ENCODE measurements around the gene GLDN.

Gene GLDN

DNA sequence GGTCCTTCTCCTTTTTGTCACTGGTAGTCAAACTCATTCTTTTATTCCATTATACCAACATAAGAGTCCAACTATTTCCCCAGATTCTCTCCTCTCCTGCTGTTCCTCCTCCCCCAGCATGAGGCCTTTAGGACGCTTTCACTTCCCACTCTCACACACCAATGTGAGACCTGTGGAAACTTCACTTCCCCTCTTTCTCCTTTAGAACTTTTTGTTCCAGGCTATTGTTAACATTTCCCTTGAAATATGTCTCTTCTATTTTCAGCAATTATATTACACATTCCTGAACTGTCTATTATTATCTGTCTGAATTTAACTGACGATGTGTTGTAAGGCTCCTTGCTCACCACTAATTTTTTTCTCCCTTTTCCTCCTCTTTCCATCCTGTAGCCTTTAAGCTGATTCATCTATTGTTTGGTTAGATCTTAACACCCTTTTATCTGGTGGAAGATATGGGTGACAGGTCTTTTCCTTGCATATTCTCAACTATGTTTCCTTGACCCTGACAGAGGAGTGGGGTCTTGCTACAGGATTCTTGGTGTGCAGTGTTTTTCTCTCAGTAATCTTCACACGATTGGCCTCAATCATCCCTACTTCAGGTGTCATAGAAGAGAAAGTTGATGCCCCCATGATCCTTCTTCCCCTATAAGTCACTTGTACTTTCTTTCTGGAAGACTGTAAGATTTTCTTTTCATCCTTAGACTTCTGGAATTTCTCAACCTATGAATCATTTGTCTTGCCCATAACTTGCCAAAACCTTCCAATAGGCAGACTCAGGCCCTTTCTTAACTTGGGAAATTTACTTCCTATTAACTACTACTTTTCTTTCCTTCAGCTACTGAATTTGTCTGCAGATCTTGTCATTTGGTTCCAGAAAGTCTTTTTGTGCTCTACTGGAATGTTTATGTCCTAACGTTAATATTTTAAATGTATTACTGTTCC lies 9.0 kb upstream of the GLDN start:
- in situ Hi-C loops (cut with HindIII; ENCODE audit: low pct_unique_long_range_greater_than_20kb, low sequenced_read_pairs): no loop called here
- no peak for DNase-seq (ENCODE audit: low read depth in 1 of 2, low spot score in 1 of 2)
- TF ChIP-seq JUND (IDR thresholded peaks at IDR 0.05; ENCODE audit: low read depth): no peak

GRCh38 chr15:51333571-51333970 lies 7.9 kb upstream of the GLDN start:
- no peak for DNase-seq (ENCODE audit: low read depth in 1 of 2, low spot score in 1 of 2)
- in situ Hi-C loops (cut with HindIII; ENCODE audit: low pct_unique_long_range_greater_than_20kb, low sequenced_read_pairs): no loop called here
- no peak for TF ChIP-seq JUND (IDR thresholded peaks at IDR 0.05; ENCODE audit: low read depth)

DNA sequence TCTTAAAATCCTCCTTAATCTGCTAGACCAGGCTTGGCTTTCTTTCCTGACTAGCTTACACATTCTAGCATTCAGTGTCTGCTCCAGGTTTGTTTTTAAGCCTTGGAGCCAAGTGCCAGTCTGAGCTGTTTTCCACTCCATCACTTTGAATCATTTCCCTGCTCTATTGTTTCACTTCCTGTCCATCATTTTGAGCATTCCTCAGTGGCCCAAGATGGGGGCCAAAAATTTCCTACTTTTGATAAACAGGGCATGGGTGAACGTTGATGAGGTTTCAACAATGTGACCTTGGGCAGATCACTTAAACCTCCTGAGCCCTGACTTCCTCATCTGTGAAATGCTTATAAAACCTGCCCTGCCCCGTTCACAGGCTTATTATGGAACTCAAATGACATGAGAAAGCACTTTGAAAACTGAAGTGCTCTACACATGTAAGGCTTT lies 7.4 kb upstream of the GLDN start:
- TF ChIP-seq JUND (IDR thresholded peaks at IDR 0.05; ENCODE audit: low read depth): no peak
- DNase-seq (ENCODE audit: low read depth in 1 of 2, low spot score in 1 of 2): no peak
- in situ Hi-C loops (cut with HindIII; ENCODE audit: low pct_unique_long_range_greater_than_20kb, low sequenced_read_pairs): no loop called here

GRCh38 chr15:51335087-51335486 lies 6.4 kb upstream of the GLDN start:
- TF ChIP-seq JUND (IDR thresholded peaks at IDR 0.05; ENCODE audit: low read depth): no peak
- no peak for DNase-seq (ENCODE audit: low read depth in 1 of 2, low spot score in 1 of 2)
- in situ Hi-C loops (cut with HindIII; ENCODE audit: low pct_unique_long_range_greater_than_20kb, low sequenced_read_pairs): no loop called here

DNA sequence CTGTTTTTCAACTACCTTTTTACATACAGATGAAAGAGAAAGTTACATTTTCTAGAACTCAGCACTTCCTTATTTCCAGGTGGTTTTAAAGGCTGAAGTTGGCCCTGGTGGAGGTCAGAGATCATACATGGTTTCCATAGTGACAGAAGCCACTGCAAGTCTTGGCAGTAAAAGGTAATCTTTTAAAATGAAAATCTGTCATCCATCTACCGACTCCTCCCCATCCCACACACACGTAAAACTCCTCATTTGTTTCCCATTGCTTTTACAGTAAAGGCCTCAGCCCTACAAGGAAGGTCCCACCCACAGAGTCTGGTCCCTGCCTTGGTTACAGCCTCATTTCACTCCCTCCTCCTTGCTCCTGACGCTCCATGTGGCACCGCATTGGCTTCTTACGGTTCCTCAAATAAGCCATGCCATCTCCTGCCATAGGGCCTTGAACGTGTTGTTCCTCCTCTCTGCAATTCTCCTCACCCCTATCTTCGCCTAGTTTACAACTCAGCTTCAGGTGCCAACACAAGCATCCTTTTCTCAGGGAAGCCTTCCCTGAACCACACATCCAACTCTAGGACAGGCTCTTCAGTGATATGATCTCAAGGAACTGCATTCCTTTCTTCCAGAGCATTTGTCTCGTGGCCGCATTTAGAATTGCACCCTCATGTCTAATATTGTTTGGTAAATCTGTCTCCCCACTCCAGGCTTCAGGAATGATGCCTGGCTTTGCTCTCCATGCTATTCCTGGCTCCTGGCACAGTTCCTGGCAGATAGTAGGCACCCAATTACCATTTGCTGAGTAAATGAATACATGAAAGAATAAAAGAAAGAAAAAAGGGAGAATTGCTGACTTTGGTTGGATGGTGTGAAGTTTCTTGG lies 5.7 kb upstream of the GLDN start:
- no peak for TF ChIP-seq JUND (IDR thresholded peaks at IDR 0.05; ENCODE audit: low read depth)
- in situ Hi-C loops (cut with HindIII; ENCODE audit: low pct_unique_long_range_greater_than_20kb, low sequenced_read_pairs): no loop called here
- DNase-seq (ENCODE audit: low read depth in 1 of 2, low spot score in 1 of 2): peak; percentile 59 to 74

DNA sequence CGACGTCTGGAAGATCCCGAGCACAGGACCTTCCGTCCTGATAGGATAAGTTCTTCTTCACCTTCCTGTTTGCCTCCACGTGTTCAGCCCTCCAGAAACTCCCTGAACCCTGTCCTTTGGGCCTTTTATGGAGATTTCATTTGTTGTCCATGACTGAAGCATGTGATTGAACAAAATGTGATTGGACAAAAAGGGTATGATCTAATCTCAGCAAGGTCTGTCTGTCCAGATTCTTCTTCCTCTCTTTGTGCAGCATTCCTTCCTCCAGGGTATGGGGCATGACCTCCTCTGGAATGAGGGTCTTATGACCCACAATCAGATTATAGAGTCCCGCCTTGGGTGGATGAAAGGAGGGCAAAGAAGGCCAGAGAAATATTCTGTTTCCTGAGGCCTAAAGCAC lies 3.0 kb upstream of the GLDN start, which contains the start of gene CYP19A1:
Gene CYP19A1 (minus strand): TSS at position 101 of the 400 bp plus-strand sequence. CDS start 95,684 bp downstream, outside the sequence.
- TF ChIP-seq JUND (IDR thresholded peaks at IDR 0.05; ENCODE audit: low read depth): no peak
- DNase-seq (ENCODE audit: low read depth in 1 of 2, low spot score in 1 of 2): no peak
- in situ Hi-C loops (cut with HindIII; ENCODE audit: low pct_unique_long_range_greater_than_20kb, low sequenced_read_pairs): no loop called here

DNA sequence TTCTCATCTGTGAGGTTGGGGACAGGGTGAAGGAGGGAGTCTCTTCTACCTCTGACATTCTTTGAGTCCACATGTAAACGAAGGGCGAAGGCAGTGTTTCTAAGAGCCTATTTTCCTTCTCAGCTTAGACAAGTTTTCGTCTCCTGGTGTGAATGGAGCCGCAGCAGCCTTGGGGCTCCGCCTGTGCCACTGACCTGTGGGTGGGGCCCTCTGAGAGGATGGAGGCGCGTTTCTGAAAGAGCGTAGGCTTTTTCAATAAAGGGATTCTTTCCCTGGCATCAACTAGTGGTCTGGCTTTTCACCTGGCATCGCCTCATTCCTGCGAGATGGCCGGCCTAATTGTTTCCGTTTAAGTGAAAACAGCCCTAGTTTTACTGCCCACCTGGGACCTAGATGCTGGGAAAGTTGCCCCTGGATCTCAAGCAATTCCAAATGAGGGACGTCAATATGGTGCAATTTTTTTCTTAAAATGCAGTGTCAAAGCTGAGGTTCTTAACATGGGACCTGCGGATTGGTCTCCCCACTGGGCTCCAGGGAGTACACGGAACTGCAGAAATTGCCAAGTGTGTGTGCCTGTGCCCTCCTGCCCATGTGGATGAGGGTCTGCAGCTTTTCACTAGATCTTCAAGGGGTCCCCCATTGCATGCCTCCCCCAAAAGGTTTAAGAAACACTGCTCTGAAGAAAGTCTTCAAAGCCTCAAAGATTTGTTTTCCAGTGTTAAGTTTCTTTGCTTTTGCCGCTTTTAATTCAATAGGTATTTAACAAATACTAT lies 958 bp downstream of the GLDN start:
- no peak for DNase-seq (ENCODE audit: low read depth in 1 of 2, low spot score in 1 of 2)
- in situ Hi-C loops (cut with HindIII; ENCODE audit: low pct_unique_long_range_greater_than_20kb, low sequenced_read_pairs): no loop called here

DNA sequence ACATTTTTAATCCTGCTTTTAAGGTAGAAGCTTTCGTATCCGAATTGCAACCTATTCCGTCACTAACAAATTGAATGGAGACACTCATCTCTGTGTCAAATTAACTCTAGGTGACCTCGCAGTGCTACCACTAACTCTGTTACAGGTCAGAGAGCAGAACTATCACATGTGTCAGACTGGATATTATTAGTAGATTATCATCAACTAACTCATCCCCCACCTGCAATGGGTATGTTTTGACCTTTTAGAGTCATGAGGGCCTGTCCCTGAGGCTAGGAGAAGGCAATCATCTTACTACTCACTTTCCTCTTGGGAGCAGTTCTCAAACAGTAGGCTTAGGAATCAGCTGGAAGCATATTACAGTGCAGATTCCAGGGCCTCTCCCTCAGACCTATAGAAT lies 2.0 kb downstream of the GLDN start:
- no peak for TF ChIP-seq JUND (IDR thresholded peaks at IDR 0.05; ENCODE audit: low read depth)
- in situ Hi-C loops (cut with HindIII; ENCODE audit: low pct_unique_long_range_greater_than_20kb, low sequenced_read_pairs): no loop called here
- DNase-seq (ENCODE audit: low read depth in 1 of 2, low spot score in 1 of 2): no peak

More for the DNA sequence above, 958 bp downstream of the GLDN start:
- TF ChIP-seq JUND (IDR thresholded peaks at IDR 0.05; ENCODE audit: low read depth): no peak

DNA sequence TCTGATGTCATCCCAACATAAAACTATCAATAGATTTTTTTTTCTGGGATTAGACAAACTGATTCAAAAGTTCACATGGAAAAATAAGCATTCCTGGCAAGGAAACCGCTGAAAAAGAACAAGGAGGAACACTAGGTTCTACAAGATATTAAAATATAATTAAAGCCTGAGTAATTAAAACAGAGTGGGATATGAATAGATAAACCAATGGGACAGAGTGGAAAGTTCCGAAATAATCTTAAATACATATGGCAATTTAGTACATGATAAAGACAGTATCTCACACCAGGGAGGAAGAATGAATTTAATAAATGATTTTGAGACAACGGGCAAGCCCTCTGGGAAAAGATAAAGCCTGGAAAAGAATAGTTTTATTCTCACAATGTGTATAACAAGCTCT lies 4.7 kb downstream of the GLDN start:
- in situ Hi-C loops (cut with HindIII; ENCODE audit: low pct_unique_long_range_greater_than_20kb, low sequenced_read_pairs): no loop called here
- DNase-seq (ENCODE audit: low read depth in 1 of 2, low spot score in 1 of 2): no peak
- TF ChIP-seq JUND (IDR thresholded peaks at IDR 0.05; ENCODE audit: low read depth): no peak

DNA sequence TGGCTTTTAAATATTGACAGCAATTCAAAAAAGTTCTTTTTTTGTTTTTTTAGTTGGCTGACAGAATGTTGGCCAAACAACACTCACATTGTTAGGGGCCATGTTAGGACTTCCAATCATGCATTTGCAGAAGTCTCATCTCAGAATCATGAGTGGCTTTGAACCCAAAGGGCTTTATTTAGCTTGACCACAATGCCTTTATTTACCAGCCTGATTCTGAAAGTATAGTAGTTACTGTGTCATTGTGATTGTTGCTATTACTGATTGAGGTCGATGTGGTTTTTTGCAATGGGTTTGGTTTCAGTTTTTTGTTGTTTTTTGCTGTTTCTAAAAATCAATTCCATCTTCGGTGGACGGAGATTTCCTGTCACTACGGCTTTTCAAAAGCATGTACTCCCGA lies 7.2 kb downstream of the GLDN start:
- no peak for DNase-seq (ENCODE audit: low read depth in 1 of 2, low spot score in 1 of 2)
- in situ Hi-C loops (cut with HindIII; ENCODE audit: low pct_unique_long_range_greater_than_20kb, low sequenced_read_pairs): no loop called here
- TF ChIP-seq JUND (IDR thresholded peaks at IDR 0.05; ENCODE audit: low read depth): no peak

DNA sequence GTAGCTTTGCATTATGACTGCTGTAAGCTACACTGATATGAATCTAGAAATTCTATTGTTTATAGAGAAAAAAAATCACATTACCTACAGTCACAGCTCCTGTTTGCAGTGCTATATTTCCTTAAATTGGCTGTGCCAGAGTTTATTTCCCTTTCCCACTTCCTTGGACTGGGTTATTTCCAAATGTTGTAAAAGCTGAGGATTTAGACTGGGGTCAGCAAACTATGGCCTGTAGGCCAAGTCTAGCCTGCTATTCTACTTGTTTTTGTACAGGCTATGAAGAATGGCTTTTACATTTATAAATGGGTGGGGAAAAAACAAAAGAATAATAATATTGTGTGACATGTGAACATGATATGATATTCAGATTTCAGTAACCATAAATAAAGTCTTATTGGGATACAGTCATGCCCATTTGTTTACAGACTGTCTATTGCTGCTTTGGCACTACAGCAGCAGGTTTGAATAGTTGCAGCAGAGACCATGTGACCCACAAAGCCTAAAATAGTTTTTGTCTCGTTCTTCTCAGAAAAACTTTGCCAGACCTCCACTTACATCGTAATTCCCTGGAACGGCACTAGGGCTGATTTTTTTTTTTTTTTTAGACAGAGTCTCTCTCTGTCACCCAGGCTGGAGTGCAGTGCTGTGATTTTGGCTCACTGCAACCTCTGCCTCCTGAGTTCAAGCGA lies 7.8 kb downstream of the GLDN start:
- in situ Hi-C loops (cut with HindIII; ENCODE audit: low pct_unique_long_range_greater_than_20kb, low sequenced_read_pairs): no loop called here
- DNase-seq (ENCODE audit: low read depth in 1 of 2, low spot score in 1 of 2): no peak
- TF ChIP-seq JUND (IDR thresholded peaks at IDR 0.05; ENCODE audit: low read depth): no peak

GRCh38 chr15:51350723-51351122 lies 9.3 kb downstream of the GLDN start:
- in situ Hi-C loops (cut with HindIII; ENCODE audit: low pct_unique_long_range_greater_than_20kb, low sequenced_read_pairs): no loop called here
- no peak for TF ChIP-seq JUND (IDR thresholded peaks at IDR 0.05; ENCODE audit: low read depth)

More at GRCh38 chr15:51350723-51351122, 9.3 kb downstream of the GLDN start:
- DNase-seq (ENCODE audit: low read depth in 1 of 2, low spot score in 1 of 2): no peak

Data from T47D (cell line).